ENCODE results near the gene PASD1.

DNA sequence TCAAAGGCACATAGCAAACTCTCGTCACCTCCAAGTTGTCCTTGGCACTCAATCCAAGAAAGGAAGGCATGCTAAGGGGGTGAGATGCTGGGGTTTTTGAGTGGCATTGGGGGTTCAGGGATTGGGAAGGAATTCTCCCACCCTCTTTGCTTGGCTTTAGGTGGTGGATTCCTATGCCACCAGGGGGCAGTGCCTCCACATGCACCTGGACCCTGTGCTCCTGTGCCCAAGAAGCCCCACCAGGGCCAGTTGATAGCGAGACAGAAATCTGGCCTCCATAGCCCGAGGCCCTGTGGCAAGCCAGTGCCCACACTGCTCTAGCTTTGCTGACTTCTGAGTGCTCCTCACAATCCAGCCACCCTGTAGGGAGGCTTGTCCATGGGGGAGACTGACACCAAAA, 150.4 kb downstream of the PASD1 start:
- TF ChIP-seq KLF1 (tag by site-specific recombination; IDR thresholded peaks at IDR 0.05) (no peak), ZNF24 (tag by site-specific recombination; IDR thresholded peaks at IDR 0.05) (no peak), ZBTB20 (tag by site-specific recombination; IDR thresholded peaks at IDR 0.05) (no peak)

Measured in HEK293 (cell line).